GM19397 (cell line): ENCODE data around the gene DPH5.
"Not testable (repeated sequence)": the region's sequence is repeated elsewhere in the genome, so short reads cannot be mapped to it uniquely, and the experiment has no call there.

Experiments used
- ATAC-seq: cut with Tn5 transposase; IDR thresholded peaks from one replicate; pipeline ENCODE4 v1.9.1; 2021; ENCODE audit warnings: mild to moderate bottlenecking, moderate library complexity; ENCODE audit not compliant: unreplicated experiment

DPH5 gene

GRCh38 chr1:101033017-101033416 lies 7.4 kb upstream of the DPH5 start:
- no peak for ATAC-seq

DNA sequence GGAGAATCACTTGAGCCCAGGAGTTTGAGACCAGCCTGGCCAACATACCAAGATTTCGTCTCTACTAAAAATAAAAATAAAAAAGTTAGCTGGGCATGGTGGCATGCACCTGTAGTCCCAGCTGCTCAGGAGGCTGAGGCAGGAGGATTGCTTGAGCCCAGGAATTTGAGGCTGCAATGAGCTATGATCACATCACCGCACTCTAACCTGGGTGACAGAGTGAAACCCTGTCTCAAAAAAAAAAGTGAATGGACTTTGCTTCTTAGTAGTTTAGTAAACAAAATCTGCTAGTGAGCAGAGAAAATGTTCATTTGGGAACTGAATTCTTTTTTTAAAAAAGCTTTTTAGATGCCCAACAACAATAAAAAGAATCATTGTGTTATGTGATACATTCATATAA lies 6.5 kb upstream of the DPH5 start:
- ATAC-seq: not testable (repeated sequence)

GRCh38 chr1:101030881-101031280 lies 5.3 kb upstream of the DPH5 start:
- ATAC-seq: no peak

- ATAC-seq: no peak
Observed at GRCh38 chr1:101029184-101029583, 3.6 kb upstream of the DPH5 start.

GRCh38 chr1:101028466-101028865 lies 2.9 kb upstream of the DPH5 start:
- no peak for ATAC-seq

- no peak for ATAC-seq
Observed at GRCh38 chr1:101027194-101027772, 1.7 kb upstream of the DPH5 start.

GRCh38 chr1:101026430-101026788 lies 825 bp upstream of the DPH5 start:
- ATAC-seq: no peak

DNA sequence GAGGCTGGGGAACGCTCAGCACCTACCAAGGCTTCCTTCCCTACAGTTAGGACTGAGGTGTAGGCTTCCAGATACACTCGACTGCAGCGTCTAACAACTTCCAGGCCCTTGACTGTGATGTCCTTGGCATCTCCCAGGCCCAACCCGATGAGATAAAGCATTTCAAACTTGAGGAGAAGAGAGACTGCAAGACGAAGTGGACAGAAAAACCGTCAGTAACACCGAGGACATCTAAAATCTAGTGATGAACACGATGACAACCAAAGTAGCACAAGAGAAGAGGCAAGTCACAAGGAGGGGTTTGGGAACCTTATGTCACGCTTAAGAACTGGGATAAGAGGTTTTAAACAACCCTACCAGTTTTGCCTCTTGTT lies 314 bp downstream of the DPH5 start:
- ATAC-seq: peak; percentile 32

GRCh38 chr1:101022294-101022693 lies 3.3 kb downstream of the DPH5 start:
- ATAC-seq: no peak

DNA sequence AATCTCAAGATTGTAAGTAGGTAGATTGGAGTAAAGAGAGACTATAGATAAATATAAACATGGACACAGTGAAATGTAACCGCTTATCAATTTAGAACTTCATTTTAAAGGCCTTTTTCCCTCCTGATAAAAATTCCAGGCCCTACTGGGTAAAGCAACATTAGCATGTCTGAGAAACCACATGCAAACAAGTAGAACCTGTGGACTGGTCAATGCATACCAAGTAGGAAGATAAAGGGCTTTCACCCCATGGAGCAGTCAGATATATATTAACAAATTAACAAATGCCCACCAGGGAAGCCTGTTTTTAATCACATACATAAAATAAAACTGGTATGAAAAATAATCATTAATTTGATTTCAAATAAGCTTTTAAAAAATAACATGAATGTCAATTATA lies 8.1 kb downstream of the DPH5 start:
- ATAC-seq: no peak

DNA sequence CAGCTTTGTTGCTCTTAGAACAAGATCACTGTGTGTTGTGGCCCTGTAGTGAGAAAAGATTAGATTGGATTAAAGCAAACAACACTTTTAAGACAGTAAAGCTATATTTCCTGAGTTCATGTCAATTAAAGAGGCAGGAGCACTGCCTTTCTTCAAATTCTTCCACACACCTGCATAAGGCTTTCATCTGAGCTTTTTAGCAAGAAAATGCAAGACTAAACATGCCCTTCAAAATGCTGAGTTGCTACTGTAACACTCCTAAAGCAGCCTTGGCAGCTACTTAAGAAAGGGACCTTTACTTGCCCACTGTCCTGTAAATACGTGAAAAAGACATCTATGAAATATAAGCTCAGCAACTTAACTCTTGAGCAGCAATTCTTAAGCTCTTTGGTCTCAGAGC lies 11.8 kb downstream of the DPH5 start:
- ATAC-seq: no peak

- ATAC-seq: no peak
Observed at GRCh38 chr1:101008229-101008834, 17.3 kb downstream of the DPH5 start.

- no peak for ATAC-seq
Observed at GRCh38 chr1:101006553-101006952, 19.0 kb downstream of the DPH5 start.

- ATAC-seq: no peak
Observed at GRCh38 chr1:101005871-101006270, 19.7 kb downstream of the DPH5 start.

GRCh38 chr1:101005183-101005582 lies 20.4 kb downstream of the DPH5 start:
- ATAC-seq: no peak

DNA sequence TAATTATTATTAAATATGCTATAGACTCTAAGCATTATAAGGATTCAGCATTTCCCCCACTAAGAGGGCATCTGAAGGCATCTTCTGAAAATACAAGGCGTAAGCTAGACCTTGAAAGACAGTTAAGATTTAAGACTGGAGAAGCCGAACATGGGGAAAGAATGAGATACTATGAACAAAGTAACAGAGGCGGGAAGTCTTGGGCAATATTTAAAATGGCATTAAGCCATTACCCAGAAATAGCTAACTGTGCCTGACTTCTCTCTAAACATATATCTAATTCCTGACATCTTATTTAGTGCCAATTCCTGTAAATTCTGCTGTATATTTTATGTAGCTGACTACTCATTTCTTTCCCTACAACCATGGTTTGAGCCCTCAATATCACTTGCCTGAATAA lies 20.9 kb downstream of the DPH5 start:
- ATAC-seq: no peak

DNA sequence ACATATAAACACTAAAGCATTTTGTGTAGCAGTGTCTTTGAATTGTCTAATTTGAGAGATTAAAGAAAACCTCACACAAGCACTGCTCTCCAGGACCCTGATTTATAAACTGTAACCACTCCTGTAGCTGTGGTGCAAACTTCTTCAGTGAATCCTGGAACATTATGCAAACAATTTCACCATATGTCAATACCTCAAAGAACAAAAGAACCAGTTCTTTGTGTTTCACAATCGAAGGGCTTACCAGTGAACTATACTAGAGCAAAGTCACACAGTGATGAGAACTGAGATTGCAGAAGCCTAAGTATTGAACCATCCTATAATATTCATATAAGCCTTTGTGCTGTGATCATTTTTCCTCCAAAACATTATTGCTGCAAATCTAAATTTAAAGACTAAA lies 21.5 kb downstream of the DPH5 start:
- no peak for ATAC-seq

- no peak for ATAC-seq
Observed at GRCh38 chr1:101003012-101003650, 22.5 kb downstream of the DPH5 start.

DNA sequence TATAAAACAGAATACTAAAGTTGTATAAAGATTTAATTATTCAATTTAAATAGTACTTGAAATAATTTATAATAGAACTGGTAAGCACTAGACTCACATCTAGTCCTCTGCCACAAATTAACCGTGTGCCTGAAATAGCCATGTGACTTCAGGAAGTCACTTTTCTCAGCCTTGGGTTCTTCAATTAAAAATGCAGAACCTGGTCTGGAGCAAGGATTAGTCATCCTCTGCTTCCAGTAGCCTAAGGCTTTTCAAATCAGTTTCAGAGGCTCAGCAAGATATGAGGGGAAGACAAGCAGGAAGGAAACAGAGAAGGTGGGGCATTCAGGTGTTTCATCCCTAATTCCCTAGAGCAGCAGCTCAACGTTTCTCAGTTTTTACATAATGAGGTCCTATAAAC lies 23.0 kb downstream of the DPH5 start:
- no peak for ATAC-seq

DNA sequence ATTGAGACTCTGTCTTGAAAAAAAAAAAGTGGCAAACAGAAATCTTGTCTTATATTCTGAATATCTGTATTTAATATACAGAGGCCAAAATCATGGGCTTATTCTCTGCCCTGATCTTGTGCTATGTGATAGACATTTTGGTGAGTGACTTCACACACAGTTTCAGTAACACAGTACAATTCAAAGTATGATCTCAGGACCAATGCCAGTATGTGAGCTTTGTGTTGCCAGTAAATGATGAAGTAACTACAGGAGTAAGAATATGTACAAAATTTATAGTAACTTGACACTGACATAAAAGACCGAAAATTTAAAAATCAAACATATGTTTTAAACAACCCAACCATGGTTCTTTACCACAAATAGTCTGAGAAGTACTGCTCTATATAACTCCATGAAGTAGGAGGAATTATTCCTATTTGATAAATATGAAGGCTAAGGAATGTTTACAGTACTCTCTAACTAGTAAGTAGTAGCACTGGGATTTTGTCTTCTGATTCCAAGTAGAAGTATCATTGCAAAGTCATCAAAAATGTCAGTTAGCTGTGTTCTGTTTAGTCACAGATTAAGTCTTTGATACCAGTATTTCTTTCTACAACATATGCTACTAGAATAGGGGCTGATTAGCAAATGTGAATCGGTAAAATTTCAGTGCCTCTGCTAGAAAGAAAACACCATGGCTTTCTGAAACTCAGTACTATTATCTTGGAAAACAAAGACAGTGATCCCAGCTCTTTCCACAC lies 25.3 kb downstream of the DPH5 start:
- ATAC-seq: no peak

GRCh38 chr1:100998426-100998825 lies 27.2 kb downstream of the DPH5 start:
- no peak for ATAC-seq
